Activated CD8-positive, alpha-beta memory T cell treated with anti-CD3 and anti-CD28 coated beads, Interleukin-2, amount 50 U/mL, for 1 hour (primary cell): ENCODE measurements around the gene KCNJ2.

ENCODE experiments used
- DNase-seq: peaks from one replicate; pipeline ENCODE4 v3.0.0-alpha.2; 2020; ENCODE audit errors: extremely low read depth

Gene KCNJ2

GRCh38 chr17:70202840-70203239 is 33.5 kb downstream of the KCNJ2 start:
- no peak for DNase-seq

GRCh38 chr17:70204431-70204830 is 35.1 kb downstream of the KCNJ2 start:
- no peak for DNase-seq

GRCh38 chr17:70205401-70205800 is 36.1 kb downstream of the KCNJ2 start:
- no peak for DNase-seq

DNA sequence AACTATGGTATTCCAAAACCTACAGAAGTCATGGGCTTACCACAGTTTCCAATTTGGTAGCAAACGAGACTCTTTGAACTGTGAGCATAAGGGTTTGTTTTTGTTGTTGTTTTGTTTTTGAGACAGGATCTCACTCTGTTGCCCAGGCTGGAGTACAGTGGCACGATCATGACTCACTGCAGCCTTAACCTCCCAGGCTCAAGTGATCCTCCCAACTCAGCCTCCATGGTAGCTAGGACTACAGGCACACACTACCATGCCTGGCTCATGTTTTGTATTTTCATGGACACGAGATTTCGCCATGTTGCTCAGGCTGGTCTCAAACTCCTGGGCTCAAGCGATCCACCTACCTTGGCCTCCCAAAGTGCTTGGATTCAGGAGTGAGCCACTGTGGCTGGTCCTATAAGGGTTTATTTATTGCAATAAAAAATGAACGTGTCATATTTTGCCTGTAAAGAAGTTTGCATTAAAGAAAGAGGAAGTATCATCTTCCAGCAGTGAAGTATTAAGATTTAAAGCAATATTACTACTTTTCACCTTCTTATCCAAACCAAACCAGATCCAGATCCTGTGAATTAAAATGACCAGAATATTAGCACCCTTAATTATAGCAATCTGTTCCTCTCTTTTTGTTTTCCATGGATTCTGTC is 37.2 kb downstream of the KCNJ2 start:
- DNase-seq = no peak

DNA sequence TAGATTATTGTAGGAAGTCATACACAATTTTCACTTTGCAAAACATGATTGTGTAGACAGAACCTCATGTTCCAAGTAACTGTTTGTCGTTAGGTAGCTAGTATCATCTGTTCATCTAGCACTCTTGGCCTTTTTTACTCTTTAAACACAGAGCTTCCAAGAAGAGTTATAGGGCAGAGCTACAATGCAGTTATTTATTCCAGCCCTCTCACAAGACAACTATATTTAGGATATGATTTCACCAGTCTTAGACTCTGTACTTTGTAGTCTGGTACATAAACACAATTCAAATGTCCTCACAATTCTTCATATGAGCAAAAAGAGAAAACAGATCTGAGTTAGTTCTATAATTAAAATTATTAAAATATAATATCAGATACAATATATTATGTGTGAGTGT is 37.9 kb downstream of the KCNJ2 start:
- no peak for DNase-seq

DNA sequence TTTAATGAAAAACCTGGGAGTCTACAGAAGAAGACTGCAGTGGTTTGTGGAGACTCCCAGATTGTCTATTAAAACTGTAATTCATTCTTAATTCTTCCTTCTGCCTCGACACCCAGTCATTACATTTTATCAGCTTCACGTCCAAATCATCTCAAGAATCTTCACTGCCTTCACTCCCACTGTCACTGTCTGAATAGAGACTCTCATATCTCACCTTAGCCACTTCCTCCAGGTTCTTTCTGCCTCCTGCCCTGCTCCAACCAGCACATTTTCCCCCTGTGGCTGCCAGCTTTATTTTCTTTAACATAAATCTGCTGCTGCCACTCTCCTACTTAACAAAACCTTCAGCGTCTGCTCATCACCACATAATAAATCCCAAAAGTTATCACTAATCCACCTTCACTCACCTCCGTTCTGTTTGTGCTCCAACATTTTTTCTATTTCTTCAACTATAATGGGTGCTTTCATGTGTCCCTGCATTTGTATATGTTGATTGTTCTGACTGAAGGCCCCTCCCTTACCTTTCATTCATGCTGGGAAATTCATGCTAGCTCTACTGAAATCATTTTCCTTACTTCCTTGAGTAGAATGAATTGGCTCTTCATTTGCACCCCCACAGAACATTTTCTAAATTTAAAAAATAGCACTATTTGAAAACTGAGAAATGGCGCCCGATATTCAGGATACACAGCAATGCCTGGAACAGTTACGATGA is 38.9 kb downstream of the KCNJ2 start:
- no peak for DNase-seq

DNA sequence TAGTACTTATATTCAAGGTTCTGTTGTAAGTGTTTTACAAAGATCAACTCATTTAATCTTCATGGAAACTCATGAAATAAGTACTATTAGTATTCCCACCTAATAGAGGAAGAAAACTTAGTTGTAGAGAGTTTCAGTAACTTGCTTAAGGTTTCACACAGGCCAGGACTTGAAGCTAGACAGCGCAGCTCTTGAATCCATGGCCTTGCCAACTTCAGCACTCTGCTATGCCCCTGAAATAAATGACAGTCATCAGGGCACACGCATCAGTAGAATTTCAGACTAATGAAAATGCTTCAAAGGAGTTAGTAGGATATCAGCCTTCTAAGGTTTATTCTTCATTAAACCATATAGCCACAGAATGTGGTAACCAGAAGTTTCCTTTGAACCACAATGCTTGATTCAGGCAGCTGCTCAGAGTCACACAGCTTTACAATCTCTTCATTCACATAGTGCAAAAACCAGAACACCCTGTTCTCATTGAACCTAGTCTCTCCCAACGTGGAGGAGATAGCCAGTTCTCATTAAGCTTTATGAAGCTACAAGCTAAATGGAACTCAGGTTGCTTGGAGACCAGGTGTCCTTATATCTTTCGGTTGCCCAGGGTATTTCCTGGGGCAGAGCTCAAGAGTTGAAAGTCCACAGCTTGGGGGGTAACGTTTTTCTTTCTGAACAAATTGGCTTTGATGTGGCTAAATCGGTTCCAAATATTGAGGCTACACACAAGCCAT is 39.7 kb downstream of the KCNJ2 start:
- no peak for DNase-seq

DNA sequence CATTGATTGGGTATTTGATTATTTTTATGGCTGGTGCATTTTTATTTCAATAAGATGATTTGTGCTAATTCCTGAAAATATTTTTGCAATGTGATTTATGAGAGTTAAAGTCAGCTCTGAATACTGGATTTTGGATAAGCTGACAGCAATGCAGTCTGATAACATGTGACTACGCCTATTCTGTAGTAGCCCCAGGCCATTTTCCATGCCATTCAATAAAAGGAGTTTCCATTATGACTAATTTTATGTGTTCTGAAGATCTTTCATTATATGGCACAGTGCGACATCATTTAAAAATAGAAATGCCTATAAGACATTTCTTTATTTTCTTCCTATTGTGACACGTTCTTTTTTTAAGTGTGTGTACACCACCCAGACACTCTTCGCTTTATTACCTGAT is 46.3 kb downstream of the KCNJ2 start:
- no peak for DNase-seq

DNA sequence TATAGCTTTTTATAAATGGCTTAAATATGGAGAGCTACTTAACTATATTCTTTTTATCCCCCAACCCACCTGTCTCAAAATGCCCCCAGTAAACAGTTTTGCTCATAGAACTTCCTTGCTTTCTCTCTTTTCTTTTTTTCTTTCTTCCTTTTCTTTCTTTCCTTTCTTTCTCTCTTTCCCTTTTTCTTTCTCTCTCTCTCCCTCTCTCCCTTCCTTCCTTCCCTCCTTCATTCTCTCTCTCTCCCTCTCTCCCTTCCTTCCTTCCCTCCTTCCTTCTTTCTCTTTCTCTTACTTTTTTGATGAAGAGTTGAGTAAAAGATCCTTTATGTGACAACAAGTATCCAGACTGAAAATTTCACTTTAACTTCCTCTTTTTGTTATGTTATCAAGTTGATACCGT is 48.2 kb downstream of the KCNJ2 start:
- DNase-seq = no peak

DNA sequence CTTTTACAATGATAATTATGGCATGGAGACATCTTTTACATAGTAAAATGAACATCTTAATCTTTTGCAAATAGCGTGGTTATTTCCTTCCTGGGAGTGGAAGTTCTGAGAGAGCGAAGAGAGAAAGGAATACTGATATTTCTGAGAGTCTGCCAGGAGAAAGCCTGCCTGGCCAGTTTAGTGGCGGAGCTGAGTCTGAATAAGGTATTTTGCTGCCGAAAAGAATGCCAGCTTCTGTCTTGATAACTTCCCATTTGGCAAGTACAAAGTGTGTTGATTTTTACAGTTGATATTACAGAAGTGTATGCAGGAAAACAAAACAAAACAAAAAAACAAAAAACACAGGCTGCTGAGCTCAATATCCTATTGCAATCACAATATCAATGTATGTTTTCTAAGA is 55.9 kb downstream of the KCNJ2 start:
- DNase-seq = no peak
